ENCODE data around the gene SIVA1.
A peak's percentile ranks its signal among the peaks of the same experiment; 100 is the strongest.

Gene SIVA1

DNA sequence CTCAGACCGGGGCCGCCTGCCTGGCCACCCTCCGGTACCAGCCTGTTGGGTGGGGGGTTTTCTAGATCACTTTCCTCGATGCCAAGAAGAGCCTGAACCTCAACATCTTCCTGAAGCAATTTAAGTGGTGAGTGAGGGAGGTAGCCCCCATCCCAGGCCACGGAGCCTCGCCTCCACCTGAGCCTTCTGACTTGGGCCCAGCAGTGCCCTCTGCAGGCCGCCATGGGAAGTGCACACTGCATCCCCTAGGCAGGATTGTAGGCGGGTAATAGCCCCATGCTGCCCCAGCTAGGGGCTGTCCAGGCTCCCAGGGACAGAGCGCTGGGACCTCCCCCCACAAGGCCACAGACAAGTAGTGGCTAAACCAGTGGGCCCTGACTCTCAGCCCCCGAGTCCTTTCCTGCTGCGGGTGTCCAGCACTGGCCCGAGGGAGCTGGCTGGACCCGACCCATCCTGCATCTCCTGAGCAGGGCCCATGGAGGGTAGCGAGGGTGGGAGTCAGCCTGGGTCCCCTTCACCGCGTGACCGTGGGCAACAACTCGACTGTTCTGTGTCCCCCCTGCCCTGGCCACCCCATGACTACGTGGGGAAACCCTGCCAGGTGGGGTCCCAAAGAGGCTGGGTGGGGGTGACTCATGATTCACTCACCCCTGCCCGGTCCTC lies 44.2 kb upstream of the SIVA1 start:
- Histone ChIP-seq H3K4me1 (ENCODE audit: control insufficient read depth, insufficient read depth, low read length) (no peaks in the 10 kb centered on the region), H3K4me3 (ENCODE audit: low read depth, low read length) (no peak overlapping the region), H3K36me3 (ENCODE audit: control insufficient read depth in 2 of 2, insufficient read depth in 1 of 2, low read length in 2 of 2) (peaks cover 5 to 71% of the 10 kb centered on the region in 2 experiments; a peak in 2 of 3 replicates), H3K27ac (ENCODE audit: extremely low read depth, low read depth, low read length) (no peak overlapping the region), H3K9me3 (ENCODE audit: control insufficient read depth, insufficient read depth, low read depth, low read length) (no peaks in the 10 kb centered on the region)
- ChIA-PET POLR2A (interaction anchor here (1.7 kb wide), 1 partner anchor 10 kb away, joined by 5 read pairs; no protein-coding TSS in a partner anchor), CTCF (interaction anchor here (0.7 to 1.2 kb wide), 11 partner anchors 9 to 90 kb away, joined by 3 to 5 read pairs (median 3); no protein-coding TSS in a partner anchor)
- no peak for TF ChIP-seq ZNF530 (tag by site-specific recombination; IDR thresholded peaks at IDR 0.05; ENCODE audit: low read depth)
- TF ChIP-seq ZNF341 (tag by site-specific recombination; IDR thresholded peaks at IDR 0.05; ENCODE audit: low read depth): no peak
- TF ChIP-seq ZNF544 (tag by site-specific recombination; IDR thresholded peaks at IDR 0.05): no peak
- TF ChIP-seq, protein P1, sequence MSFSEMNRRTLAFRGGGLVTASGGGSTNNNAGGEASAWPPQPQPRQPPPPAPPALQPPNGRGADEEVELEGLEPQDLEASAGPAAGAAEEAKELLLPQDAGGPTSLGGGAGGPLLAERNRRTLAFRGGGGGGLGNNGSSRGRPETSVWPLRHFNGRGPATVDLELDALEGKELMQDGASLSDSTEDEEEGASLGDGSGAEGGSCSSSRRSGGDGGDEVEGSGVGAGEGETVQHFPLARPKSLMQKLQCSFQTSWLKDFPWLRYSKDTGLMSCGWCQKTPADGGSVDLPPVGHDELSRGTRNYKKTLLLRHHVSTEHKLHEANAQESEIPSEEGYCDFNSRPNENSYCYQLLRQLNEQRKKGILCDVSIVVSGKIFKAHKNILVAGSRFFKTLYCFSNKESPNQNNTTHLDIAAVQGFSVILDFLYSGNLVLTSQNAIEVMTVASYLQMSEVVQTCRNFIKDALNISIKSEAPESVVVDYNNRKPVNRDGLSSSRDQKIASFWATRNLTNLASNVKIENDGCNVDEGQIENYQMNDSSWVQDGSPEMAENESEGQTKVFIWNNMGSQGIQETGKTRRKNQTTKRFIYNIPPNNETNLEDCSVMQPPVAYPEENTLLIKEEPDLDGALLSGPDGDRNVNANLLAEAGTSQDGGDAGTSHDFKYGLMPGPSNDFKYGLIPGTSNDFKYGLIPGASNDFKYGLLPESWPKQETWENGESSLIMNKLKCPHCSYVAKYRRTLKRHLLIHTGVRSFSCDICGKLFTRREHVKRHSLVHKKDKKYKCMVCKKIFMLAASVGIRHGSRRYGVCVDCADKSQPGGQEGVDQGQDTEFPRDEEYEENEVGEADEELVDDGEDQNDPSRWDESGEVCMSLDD (tag by site-specific recombination; IDR thresholded peaks at IDR 0.05): peak; percentile 51
- no peak for TF ChIP-seq OSR2 (tag by site-specific recombination; IDR thresholded peaks at IDR 0.05)
- no peak for TF ChIP-seq ZNF837 (tag by site-specific recombination; IDR thresholded peaks at IDR 0.05)
- no peak for TF ChIP-seq ZNF76 (tag by site-specific recombination; IDR thresholded peaks at IDR 0.05; ENCODE audit: borderline replicate concordance, low read depth)
- TF ChIP-seq ZNF37A (tag by site-specific recombination; IDR thresholded peaks at IDR 0.05): no peak
- TF ChIP-seq, protein P2, sequence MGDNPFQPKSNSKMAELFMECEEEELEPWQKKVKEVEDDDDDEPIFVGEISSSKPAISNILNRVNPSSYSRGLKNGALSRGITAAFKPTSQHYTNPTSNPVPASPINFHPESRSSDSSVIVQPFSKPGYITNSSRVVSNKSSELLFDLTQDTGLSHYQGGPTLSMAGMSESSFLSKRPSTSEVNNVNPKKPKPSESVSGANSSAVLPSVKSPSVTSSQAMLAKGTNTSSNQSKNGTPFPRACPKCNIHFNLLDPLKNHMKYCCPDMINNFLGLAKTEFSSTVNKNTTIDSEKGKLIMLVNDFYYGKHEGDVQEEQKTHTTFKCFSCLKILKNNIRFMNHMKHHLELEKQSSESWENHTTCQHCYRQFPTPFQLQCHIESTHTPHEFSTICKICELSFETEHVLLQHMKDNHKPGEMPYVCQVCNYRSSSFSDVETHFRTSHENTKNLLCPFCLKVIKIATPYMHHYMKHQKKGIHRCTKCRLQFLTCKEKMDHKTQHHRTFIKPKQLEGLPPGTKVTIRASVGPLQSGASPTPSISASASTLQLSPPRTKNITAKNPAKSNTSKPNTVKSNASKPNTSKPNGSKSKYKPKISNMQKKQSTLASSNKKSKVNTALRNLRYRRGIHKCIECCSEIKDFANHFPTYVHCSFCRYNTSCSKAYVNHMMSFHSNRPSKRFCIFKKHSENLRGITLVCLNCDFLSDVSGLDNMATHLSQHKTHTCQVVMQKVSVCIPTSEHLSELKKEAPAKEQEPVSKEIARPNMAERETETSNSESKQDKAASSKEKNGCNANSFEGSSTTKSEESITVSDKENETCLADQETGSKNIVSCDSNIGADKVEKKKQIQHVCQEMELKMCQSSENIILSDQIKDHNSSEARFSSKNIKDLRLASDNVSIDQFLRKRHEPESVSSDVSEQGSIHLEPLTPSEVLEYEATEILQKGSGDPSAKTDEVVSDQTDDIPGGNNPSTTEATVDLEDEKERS (tag by site-specific recombination; IDR thresholded peaks at IDR 0.05): no peak
- no peak for TF ChIP-seq ZNF660 (tag by site-specific recombination; IDR thresholded peaks at IDR 0.05)
- no peak for TF ChIP-seq ZNF292 (tag by site-specific recombination; IDR thresholded peaks at IDR 0.05; ENCODE audit: borderline replicate concordance, low read depth)
- TF ChIP-seq, protein P3, sequence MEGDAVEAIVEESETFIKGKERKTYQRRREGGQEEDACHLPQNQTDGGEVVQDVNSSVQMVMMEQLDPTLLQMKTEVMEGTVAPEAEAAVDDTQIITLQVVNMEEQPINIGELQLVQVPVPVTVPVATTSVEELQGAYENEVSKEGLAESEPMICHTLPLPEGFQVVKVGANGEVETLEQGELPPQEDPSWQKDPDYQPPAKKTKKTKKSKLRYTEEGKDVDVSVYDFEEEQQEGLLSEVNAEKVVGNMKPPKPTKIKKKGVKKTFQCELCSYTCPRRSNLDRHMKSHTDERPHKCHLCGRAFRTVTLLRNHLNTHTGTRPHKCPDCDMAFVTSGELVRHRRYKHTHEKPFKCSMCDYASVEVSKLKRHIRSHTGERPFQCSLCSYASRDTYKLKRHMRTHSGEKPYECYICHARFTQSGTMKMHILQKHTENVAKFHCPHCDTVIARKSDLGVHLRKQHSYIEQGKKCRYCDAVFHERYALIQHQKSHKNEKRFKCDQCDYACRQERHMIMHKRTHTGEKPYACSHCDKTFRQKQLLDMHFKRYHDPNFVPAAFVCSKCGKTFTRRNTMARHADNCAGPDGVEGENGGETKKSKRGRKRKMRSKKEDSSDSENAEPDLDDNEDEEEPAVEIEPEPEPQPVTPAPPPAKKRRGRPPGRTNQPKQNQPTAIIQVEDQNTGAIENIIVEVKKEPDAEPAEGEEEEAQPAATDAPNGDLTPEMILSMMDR (tag by site-specific recombination; IDR thresholded peaks at IDR 0.05): peak; percentile 87
- no peak for TF ChIP-seq ZBTB7A (tag by site-specific recombination; IDR thresholded peaks at IDR 0.05; ENCODE audit: low read depth)
- no peak for TF ChIP-seq ZNF623 (tag by site-specific recombination; IDR thresholded peaks at IDR 0.05)
- no peak for TF ChIP-seq ZNF114 (tag by site-specific recombination; IDR thresholded peaks at IDR 0.05)
- TF ChIP-seq HOXD13 (CRISPR knock-in tag; IDR thresholded peaks at IDR 0.05; ENCODE audit: borderline replicate concordance): no peak
- TF ChIP-seq ZNF311 (tag by site-specific recombination; IDR thresholded peaks at IDR 0.05; ENCODE audit: borderline replicate concordance): no peak
- no peak for TF ChIP-seq RBAK (tag by site-specific recombination; IDR thresholded peaks at IDR 0.05)
- TF ChIP-seq, protein P4, sequence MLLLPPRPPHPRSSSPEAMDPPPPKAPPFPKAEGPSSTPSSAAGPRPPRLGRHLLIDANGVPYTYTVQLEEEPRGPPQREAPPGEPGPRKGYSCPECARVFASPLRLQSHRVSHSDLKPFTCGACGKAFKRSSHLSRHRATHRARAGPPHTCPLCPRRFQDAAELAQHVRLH (tag by site-specific recombination; IDR thresholded peaks at IDR 0.05): no peak
- 0 out of 2 replicates have a peak, but pooled peaks have one; percentile 17 for TF ChIP-seq ZNF2 (tag by site-specific recombination; IDR thresholded peaks at IDR 0.05)
- TF ChIP-seq ZSCAN30 (tag by site-specific recombination; IDR thresholded peaks at IDR 0.05): peak; percentile 19; the same call in 1 of the 2 replicates
- TF ChIP-seq, protein P5, sequence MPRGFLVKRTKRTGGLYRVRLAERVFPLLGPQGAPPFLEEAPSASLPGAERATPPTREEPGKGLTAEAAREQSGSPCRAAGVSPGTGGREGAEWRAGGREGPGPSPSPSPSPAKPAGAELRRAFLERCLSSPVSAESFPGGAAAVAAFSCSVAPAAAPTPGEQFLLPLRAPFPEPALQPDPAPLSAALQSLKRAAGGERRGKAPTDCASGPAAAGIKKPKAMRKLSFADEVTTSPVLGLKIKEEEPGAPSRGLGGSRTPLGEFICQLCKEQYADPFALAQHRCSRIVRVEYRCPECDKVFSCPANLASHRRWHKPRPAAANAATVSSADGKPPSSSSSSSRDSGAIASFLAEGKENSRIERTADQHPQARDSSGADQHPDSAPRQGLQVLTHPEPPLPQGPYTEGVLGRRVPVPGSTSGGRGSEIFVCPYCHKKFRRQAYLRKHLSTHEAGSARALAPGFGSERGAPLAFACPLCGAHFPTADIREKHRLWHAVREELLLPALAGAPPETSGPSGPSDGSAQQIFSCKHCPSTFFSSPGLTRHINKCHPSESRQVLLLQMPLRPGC (tag by site-specific recombination; IDR thresholded peaks at IDR 0.05): no peak
- no peak for TF ChIP-seq ZFP69B (tag by site-specific recombination; IDR thresholded peaks at IDR 0.05)
- TF ChIP-seq GLIS1 (tag by site-specific recombination; IDR thresholded peaks at IDR 0.05): peak; percentile 12; the same call in 1 of the 2 replicates
- TF ChIP-seq, protein P6, sequence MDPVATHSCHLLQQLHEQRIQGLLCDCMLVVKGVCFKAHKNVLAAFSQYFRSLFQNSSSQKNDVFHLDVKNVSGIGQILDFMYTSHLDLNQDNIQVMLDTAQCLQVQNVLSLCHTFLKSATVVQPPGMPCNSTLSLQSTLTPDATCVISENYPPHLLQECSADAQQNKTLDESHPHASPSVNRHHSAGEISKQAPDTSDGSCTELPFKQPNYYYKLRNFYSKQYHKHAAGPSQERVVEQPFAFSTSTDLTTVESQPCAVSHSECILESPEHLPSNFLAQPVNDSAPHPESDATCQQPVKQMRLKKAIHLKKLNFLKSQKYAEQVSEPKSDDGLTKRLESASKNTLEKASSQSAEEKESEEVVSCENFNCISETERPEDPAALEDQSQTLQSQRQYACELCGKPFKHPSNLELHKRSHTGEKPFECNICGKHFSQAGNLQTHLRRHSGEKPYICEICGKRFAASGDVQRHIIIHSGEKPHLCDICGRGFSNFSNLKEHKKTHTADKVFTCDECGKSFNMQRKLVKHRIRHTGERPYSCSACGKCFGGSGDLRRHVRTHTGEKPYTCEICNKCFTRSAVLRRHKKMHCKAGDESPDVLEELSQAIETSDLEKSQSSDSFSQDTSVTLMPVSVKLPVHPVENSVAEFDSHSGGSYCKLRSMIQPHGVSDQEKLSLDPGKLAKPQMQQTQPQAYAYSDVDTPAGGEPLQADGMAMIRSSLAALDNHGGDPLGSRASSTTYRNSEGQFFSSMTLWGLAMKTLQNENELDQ (tag by site-specific recombination; IDR thresholded peaks at IDR 0.05; ENCODE audit: low read depth): no peak
- TF ChIP-seq ZNF548 (tag by site-specific recombination; IDR thresholded peaks at IDR 0.05): no peak
- no peak for TF ChIP-seq ZNF140 (tag by site-specific recombination; IDR thresholded peaks at IDR 0.05)
